Measurements from ENCODE around the gene MCC. TPM values are rescaled to one million over a fixed set of nuclear protein-coding genes. Genes with fewer than 3 reads are reported as not detected.

The MCC gene
- total RNA-seq, 4 donors from 2014 or later = 17.0 to 24.8 (median 21.0) TPM

GRCh38 chr5:113091622-113092021, 396.6 kb downstream of the MCC start:
- Histone ChIP-seq H3K4me3 (no peak overlapping the region), H3K4me1 (peaks cover 24 to 45% (median 27%) of the 10 kb centered on the region in 4 donors), H3K9me3 (no peaks in the 10 kb centered on the region), H3K27me3 (no peaks in the 10 kb centered on the region), H3K36me3 (no peaks in the 10 kb centered on the region), H3K27ac (replicated peaks in 1 of 4) (peak overlapping the region in 1 of 4 donors; percentile 47)
- 95% methylated on average over 3 of the region's 3 CpGs for WGBS
- TF ChIP-seq EP300 (IDR thresholded peaks at IDR 0.05) (no peak), POLR2A (IDR thresholded peaks at IDR 0.05; ENCODE audit: low read depth) (no peak), CTCF (IDR thresholded peaks at IDR 0.05) (no peak), POLR2AphosphoS5 (IDR thresholded peaks at IDR 0.05) (no peak)
- DNase-seq (ENCODE audit: extremely low spot score) = no peak
- intact Hi-C loops (cut with DNase I) = no loop called here

GRCh38 chr5:113090336-113091106, 397.7 kb downstream of the MCC start:
- DNase-seq (ENCODE audit: extremely low spot score) = no peak
- peaks cover 24 to 40% (median 27%) of the 10 kb centered on the region in 4 donors for H3K4me1 ChIP-seq
- peak overlapping the region in 2 of 4 donors; percentile 5 to 11 for H3K4me3 ChIP-seq
- TF ChIP-seq CTCF (IDR thresholded peaks at IDR 0.05) (peak; percentile 14 to 25 (median 18)), EP300 (IDR thresholded peaks at IDR 0.05) (no peak), POLR2A (IDR thresholded peaks at IDR 0.05; ENCODE audit: low read depth) (no peak), POLR2AphosphoS5 (IDR thresholded peaks at IDR 0.05) (no peak)
- 51% methylated on average over 11 of the region's 11 CpGs for WGBS
- no peaks in the 10 kb centered on the region for H3K9me3 ChIP-seq
- H3K27me3 ChIP-seq = no peaks in the 10 kb centered on the region
- H3K36me3 ChIP-seq = no peaks in the 10 kb centered on the region
- intact Hi-C loops (cut with DNase I) = no loop called here
- peak overlapping the region in 3 of 4 donors; percentile 36 to 59 (median 50) for H3K27ac ChIP-seq (replicated peaks in 1 of 4)

DNA sequence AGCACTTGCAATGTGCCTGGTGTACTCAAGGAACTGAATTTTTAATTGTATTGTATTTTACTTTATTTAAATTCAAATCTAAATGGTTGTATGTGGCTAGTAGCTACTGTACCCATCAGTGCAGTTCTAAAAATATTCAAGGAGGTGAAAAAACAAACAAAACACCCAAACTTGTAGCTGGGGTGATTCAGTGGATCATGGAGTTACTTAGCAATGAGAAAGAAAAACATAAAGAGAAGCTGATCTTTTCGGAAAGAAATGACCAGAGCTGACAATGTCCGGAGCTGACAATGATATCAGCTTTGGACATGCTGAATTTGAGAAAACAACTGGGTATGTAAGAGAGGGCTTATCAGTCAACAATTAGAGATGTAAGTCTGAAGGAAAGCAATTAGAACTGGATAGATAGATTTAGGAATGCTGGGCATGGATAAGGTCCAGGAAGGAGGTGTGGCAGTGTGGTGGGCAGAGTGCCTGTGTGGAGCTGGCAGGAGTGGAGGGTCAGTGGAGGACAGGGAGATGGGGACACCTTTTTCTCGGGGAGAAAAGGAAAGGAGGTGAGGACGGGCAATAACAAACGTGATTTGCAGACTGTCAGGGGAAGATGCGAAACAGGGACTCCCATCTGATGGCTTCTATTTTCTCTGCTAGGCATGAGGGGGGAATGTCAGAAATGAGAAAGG, 398.5 kb downstream of the MCC start:
- peaks cover 0 to 5% (median 4%) of the 10 kb centered on the region in 4 donors for H3K36me3 ChIP-seq
- WGBS = 53% methylated on average over 6 of the region's 6 CpGs
- intact Hi-C loops (cut with DNase I) = no loop called here
- no peak for DNase-seq (ENCODE audit: extremely low spot score)
- H3K4me1 ChIP-seq = peaks cover 24 to 44% (median 27%) of the 10 kb centered on the region in 4 donors
- TF ChIP-seq POLR2A (IDR thresholded peaks at IDR 0.05; ENCODE audit: low read depth) (no peak), EP300 (IDR thresholded peaks at IDR 0.05) (no peak)
- H3K9me3 ChIP-seq = no peaks in the 10 kb centered on the region
- H3K4me3 ChIP-seq = peak overlapping the region in 2 of 4 donors; percentile 5 to 11
- peak overlapping the region in 3 of 4 donors; percentile 36 to 59 (median 50) for H3K27ac ChIP-seq (replicated peaks in 1 of 4)
- no peaks in the 10 kb centered on the region for H3K27me3 ChIP-seq

GRCh38 chr5:113087976-113088514, 400.2 kb downstream of the MCC start:
- H3K4me3 ChIP-seq = no peak overlapping the region
- WGBS = 76% methylated on average over 5 of the region's 5 CpGs
- H3K27me3 ChIP-seq = no peaks in the 10 kb centered on the region
- peaks cover 24 to 45% (median 27%) of the 10 kb centered on the region in 4 donors for H3K4me1 ChIP-seq
- no peak for TF ChIP-seq POLR2A (IDR thresholded peaks at IDR 0.05; ENCODE audit: low read depth)
- no peak for TF ChIP-seq POLR2AphosphoS5 (IDR thresholded peaks at IDR 0.05)
- TF ChIP-seq CTCF (IDR thresholded peaks at IDR 0.05) = no peak
- TF ChIP-seq EP300 (IDR thresholded peaks at IDR 0.05) = no peak
- intact Hi-C loops (cut with DNase I) = no loop called here
- H3K27ac ChIP-seq (replicated peaks in 1 of 4) = no peak overlapping the region
- H3K36me3 ChIP-seq = peaks cover 0 to 22% (median 19%) of the 10 kb centered on the region in 4 donors
- DNase-seq (ENCODE audit: extremely low spot score) = no peak
- no peaks in the 10 kb centered on the region for H3K9me3 ChIP-seq

DNA sequence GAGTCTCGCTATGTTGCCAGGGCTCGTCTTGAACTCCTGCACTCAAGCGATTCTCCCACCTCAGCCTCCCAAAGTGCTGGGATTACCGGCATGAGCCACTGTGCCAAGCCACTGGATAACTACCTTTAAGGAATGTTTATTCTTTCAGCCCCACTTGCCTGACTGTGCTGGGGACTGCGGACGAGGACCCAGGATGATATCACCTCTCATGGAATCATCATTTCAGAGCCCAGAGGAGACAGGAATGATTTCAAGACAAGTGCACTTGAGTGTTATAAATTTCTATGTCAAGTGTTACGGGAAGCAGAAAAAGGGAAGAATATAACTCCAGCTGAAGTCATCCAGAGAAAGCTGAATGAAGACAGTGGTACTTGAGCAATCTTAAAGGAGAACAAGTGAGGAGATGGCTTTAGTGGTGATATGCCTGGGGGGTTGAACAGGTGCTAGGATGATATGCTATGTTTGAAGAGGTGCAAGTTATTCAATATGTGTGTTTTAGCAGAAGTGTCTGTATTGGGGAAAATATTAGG, 402.3 kb downstream of the MCC start:
- peaks cover 5 to 42% (median 35%) of the 10 kb centered on the region in 4 donors for H3K36me3 ChIP-seq
- intact Hi-C loops (cut with DNase I) = no loop called here
- H3K27me3 ChIP-seq = no peaks in the 10 kb centered on the region
- peaks cover 20 to 39% (median 21%) of the 10 kb centered on the region in 4 donors for H3K4me1 ChIP-seq
- no peak for DNase-seq (ENCODE audit: extremely low spot score)
- 94% methylated on average over 7 of the region's 7 CpGs for whole genome bisulfite sequencing
- no peak overlapping the region for H3K4me3 ChIP-seq
- H3K9me3 ChIP-seq = no peaks in the 10 kb centered on the region
- TF ChIP-seq CTCF (IDR thresholded peaks at IDR 0.05) = no peak
- no peak for TF ChIP-seq POLR2A (IDR thresholded peaks at IDR 0.05; ENCODE audit: low read depth)
- TF ChIP-seq POLR2AphosphoS5 (IDR thresholded peaks at IDR 0.05) = no peak
- TF ChIP-seq EP300 (IDR thresholded peaks at IDR 0.05) = no peak
- no peak overlapping the region for H3K27ac ChIP-seq (replicated peaks in 1 of 4)
